HepG2 (cell line): ENCODE results near the gene MUCL3. TPM values are rescaled to one million over a fixed set of nuclear protein-coding genes. Genes with fewer than 3 reads are reported as not detected.

Experiments used
- ATAC-seq: fragments of 200-7000 bp; cut with Tn5 transposase; 3 replicates; pipeline ENCODE4 v1.9.1; 2020; ENCODE audit warnings: mild to moderate bottlenecking, moderate library complexity
- BruUV-seq: library from RNA; stranded (reverse); fragments of 400-500 nt; replicated peaks from 2 replicates; lab custom pipeline; 2021; lab: Mats Ljungman, UMichigan
- CTCF ChIA-PET: fragments of 300-600 bp; formaldehyde crosslinking; extraction: SDS; loops from one replicate; lab custom pipeline; 2021; ENCODE audit warnings: low total read pairs, inconsistent platforms, low intra/inter-chr PET ratio; lab: Yijun Ruan, JAX
- POLR2A ChIA-PET: fragments of 350-600 bp; sonication (Branson Sonifier 250); formaldehyde crosslinking; loops from one replicate; lab custom pipeline; 2020; ENCODE audit warnings: antibody characterized with exemption, inconsistent platforms; lab: Yijun Ruan, JAX
- DNase-seq: peaks from one replicate; pipeline ENCODE4 v3.0.0-alpha.2; 2015; ENCODE audit warnings: low spot score
- FAIRE-seq: peaks from 3 replicates; lab custom pipeline; 2011; peaks lifted over from hg19 to GRCh38; lab: Jason Lieb, UNC
- H2AFZ ChIP-seq: one replicate; pipeline ENCODE4 v1.6.1; 2011; ENCODE audit warnings: low read length, inconsistent platforms
- H3K27ac ChIP-seq: fragments of 300-600 bp; 3 replicates; pipeline ENCODE4 v1.8.0; 2011; ENCODE audit warnings: mixed run types, mild to moderate bottlenecking, mixed read lengths, low read length, inconsistent platforms; ENCODE audit not compliant: insufficient read depth; ENCODE audit errors: extremely low read length
- H3K27me3 ChIP-seq, 2 experiments: fragments of 200-600 bp in 1 of 2; 2 replicates in 1 of 2; 3 replicates in 1 of 2; pipeline versions ENCODE4 v1.6.0 to v1.8.0; 2011; ENCODE audit warnings: low read length in 2 of 2, mild to moderate bottlenecking in 2 of 2, moderate library complexity in 2 of 2, inconsistent platforms in 1 of 2; ENCODE audit not compliant: insufficient read depth in 2 of 2, control insufficient read depth in 1 of 2
- H3K36me3 ChIP-seq, 2 experiments: fragments of 200-600 bp in 1 of 2; replicated peaks in 1 of 2; 2 replicates in 1 of 2; 3 replicates in 1 of 2; pipeline versions ENCODE4 v1.5.1 to v1.8.0; 2011; ENCODE audit warnings: low read length in 2 of 2, inconsistent platforms in 1 of 2; ENCODE audit not compliant: insufficient read depth in 2 of 2, control insufficient read depth in 1 of 2
- H3K4me1 ChIP-seq: 2 replicates; pipeline ENCODE4 v1.5.1; 2012; ENCODE audit warnings: low read length, inconsistent platforms; ENCODE audit not compliant: insufficient read depth
- H3K4me2 ChIP-seq: 2 replicates; pipeline ENCODE4 v1.6.0; 2011; ENCODE audit warnings: low read depth, low read length, inconsistent platforms
- H3K4me3 ChIP-seq, 3 experiments: fragments of 200-600 bp in 1 of 3; sonication (generic), shearing (Covaris generic) in 1 of 3; replicated peaks in 1 of 3; 2 replicates each; pipeline ENCODE4 v1.5.1; 2011 to 2016; ENCODE audit warnings: low read length in 3 of 3, inconsistent platforms in 2 of 3, low read depth in 2 of 3, mild to moderate bottlenecking in 2 of 3, control low read depth in 1 of 3, mixed read lengths in 1 of 3; ENCODE audit not compliant: insufficient read depth in 1 of 3
- H3K79me2 ChIP-seq: one replicate; pipeline ENCODE4 v1.6.1; 2011; ENCODE audit warnings: low read length, inconsistent platforms; ENCODE audit not compliant: insufficient read depth
- H3K9ac ChIP-seq: 2 replicates; pipeline ENCODE4 v1.6.0; 2011; ENCODE audit warnings: mild to moderate bottlenecking, low read depth, low read length, inconsistent platforms; ENCODE audit not compliant: insufficient read depth
- H3K9me3 ChIP-seq: 2 replicates; pipeline ENCODE4 v1.5.1; 2012; ENCODE audit warnings: mild to moderate bottlenecking, low read length
- H4K20me1 ChIP-seq: 2 replicates; pipeline ENCODE4 v1.6.0; 2011; ENCODE audit warnings: inconsistent platforms, mild to moderate bottlenecking, low read length, moderate library complexity; ENCODE audit not compliant: insufficient read depth
- CHCHD3 ChIP-seq: sonication (generic); formaldehyde crosslinking; IDR thresholded peaks from 2 replicates; pipeline ENCODE4 v1.8.0; 2022; ENCODE audit warnings: mild to moderate bottlenecking, missing genetic modification reagents, moderate library complexity
- HIVEP1 ChIP-seq: sonication (generic); formaldehyde crosslinking; IDR thresholded peaks from 2 replicates; pipeline ENCODE4 v1.4.0; 2020; ENCODE audit warnings: mild to moderate bottlenecking, missing genetic modification reagents
- HOXA7 ChIP-seq: sonication (generic); formaldehyde crosslinking; IDR thresholded peaks from 2 replicates; pipeline ENCODE4 v1.8.1; 2022; ENCODE audit warnings: mild to moderate bottlenecking, missing genetic modification reagents, moderate library complexity
- MYNN ChIP-seq: sonication (generic); formaldehyde crosslinking; IDR thresholded peaks from 2 replicates; pipeline ENCODE4 v1.4.0; 2020; ENCODE audit warnings: mild to moderate bottlenecking, low read depth, missing genetic modification reagents
- MYPOP ChIP-seq: sonication (generic); formaldehyde crosslinking; IDR thresholded peaks from 2 replicates; pipeline ENCODE4 v1.8.1; 2023; ENCODE audit warnings: mild to moderate bottlenecking, moderate library complexity, missing genetic modification reagents
- NFE2 ChIP-seq: sonication (generic); formaldehyde crosslinking; IDR thresholded peaks from 2 replicates; pipeline ENCODE4 v1.4.0; 2020; ENCODE audit warnings: missing genetic modification reagents
- NFKBIZ ChIP-seq: IDR thresholded peaks from 2 replicates; pipeline ENCODE4 v1.6.1; 2018; ENCODE audit warnings: missing genetic modification reagents, missing compliant biosample characterization
- PHF20 ChIP-seq: sonication (generic); formaldehyde crosslinking; IDR thresholded peaks from 2 replicates; pipeline ENCODE4 v1.5.0; 2020; ENCODE audit warnings: mild to moderate bottlenecking, missing genetic modification reagents
- PREB ChIP-seq: sonication (generic); formaldehyde crosslinking; IDR thresholded peaks from 2 replicates; pipeline ENCODE4 v1.4.0; 2020; ENCODE audit warnings: missing genetic modification reagents
- RELA ChIP-seq: sonication (generic); formaldehyde crosslinking; IDR thresholded peaks from 2 replicates; pipeline ENCODE4 v1.4.0; 2020; ENCODE audit warnings: missing genetic modification reagents
- RORA ChIP-seq: sonication (generic); formaldehyde crosslinking; IDR thresholded peaks from 2 replicates; pipeline ENCODE4 v1.5.0; 2020; ENCODE audit warnings: mild to moderate bottlenecking, missing genetic modification reagents, moderate library complexity
- SRY ChIP-seq: sonication (generic); formaldehyde crosslinking; IDR thresholded peaks from 2 replicates; pipeline ENCODE4 v1.8.0; 2022; ENCODE audit warnings: mild to moderate bottlenecking, missing genetic modification reagents
- ZBTB4 ChIP-seq: sonication (generic); formaldehyde crosslinking; IDR thresholded peaks from 2 replicates; pipeline ENCODE4 v1.4.0; 2020; ENCODE audit warnings: missing genetic modification reagents, mild to moderate bottlenecking, borderline replicate concordance
- ZEB1 ChIP-seq: IDR thresholded peaks from 2 replicates; pipeline ENCODE4 v1.6.1; 2012; ENCODE audit warnings: mild to moderate bottlenecking, low read depth, inconsistent platforms; ENCODE audit not compliant: insufficient replicate concordance
- ZFAT ChIP-seq: sonication (generic); formaldehyde crosslinking; conservative IDR thresholded peaks from 2 replicates; pipeline ENCODE4 v1.8.1; 2023; ENCODE audit warnings: missing genetic modification reagents, inconsistent platforms
- ZNF253 ChIP-seq: sonication (generic); formaldehyde crosslinking; IDR thresholded peaks from 2 replicates; pipeline ENCODE4 v1.8.0; 2022; ENCODE audit warnings: mild to moderate bottlenecking, missing genetic modification reagents, borderline replicate concordance
- ZNF333 ChIP-seq: sonication (generic); formaldehyde crosslinking; IDR thresholded peaks from 2 replicates; pipeline ENCODE4 v1.4.0; 2020; ENCODE audit warnings: mild to moderate bottlenecking, missing genetic modification reagents, borderline replicate concordance
- ZNF773 ChIP-seq: sonication (generic); formaldehyde crosslinking; IDR thresholded peaks from 2 replicates; pipeline ENCODE4 v1.4.0; 2020; ENCODE audit warnings: missing genetic modification reagents, borderline replicate concordance
- ZSCAN22 ChIP-seq: sonication (generic); formaldehyde crosslinking; IDR thresholded peaks from 2 replicates; pipeline ENCODE4 v1.4.0; 2020; ENCODE audit warnings: mild to moderate bottlenecking, missing genetic modification reagents
- WGBS: methylation state at CpG from one replicate; pipeline ENCODE4 v1.1.6; 2017; ENCODE audit warnings: low lambda C conversion rate; 5-methylcytosine and 5-hydroxymethylcytosine counted together
- in situ Hi-C: cut with HindIII; loops from 2 replicates; pipeline ENCODE4 v1.10.0; 2017; ENCODE audit warnings: low pct_unique_long_range_greater_than_20kb; ENCODE audit not compliant: extremely low pct_ligation_motif_present
- intact Hi-C: fragments of 100-400 bp; cut with micrococcal nuclease; formaldehyde crosslinking; loops from one replicate; pipeline ENCODE4 v1.10.0; 2022; ENCODE audit not compliant: unreplicated experiment
- polyA plus RNA-seq, 8 experiments: library from polyadenylated mRNA; depleted of rRNA in 3 of 8; stranded (reverse) in 7 of 8; unstranded in 1 of 8; fragments of >200 nt; fragmentation: Illumina TruSeq in 4 of 8; extraction: Trizol in 4 of 8; gene quantifications; 2 replicates each; pipeline versions ENCODE4 v1.2.1 to v1.2.3, GENCODE V29; 2011 to 2016; ENCODE audit warnings: low read depth in 4 of 8, missing spikeins in 1 of 8, mixed read lengths in 1 of 8; ENCODE audit not compliant: insufficient read depth in 1 of 8
- total RNA-seq, 5 experiments: library from RNA; depleted of rRNA; stranded (reverse); fragments of >200 nt; fragmentation: Illumina TruSeq; extraction: Trizol; gene quantifications; 2 replicates each; pipeline ENCODE4 v1.2.3, GENCODE V29; 2016; ENCODE audit warnings: low read depth in 1 of 5

The MUCL3 gene
- total and polyA plus RNA-seq, 2 of the 13 experiments (the other 11 are each of a cell fraction or from before 2014, with no cell fraction given) = not detected

GRCh38 chr6:30907758-30908591, 32.8 kb upstream of the MUCL3 start, which contains the start of gene GTF2H4:
GTF2H4 (plus strand) TSS chr6:30908207.
- Histone ChIP-seq H3K36me3 (peaks cover 4 to 21% of the 10 kb centered on the region in 2 experiments; a peak in 4 of 5 replicates), H3K9me3 (no peaks in the 10 kb centered on the region), H3K4me3 (peak within 1 kb of the TSS; percentile 76 to 98 (median 82)), H3K9ac (peak within 1 kb of the TSS; percentile 74), H2AFZ (no peak within 1 kb of the TSS), H3K27me3 (no peaks in the 10 kb centered on the region; a peak in 1 of 5 replicates), H3K4me1 (peaks cover 35% of the 10 kb centered on the region), H4K20me1 (no peaks in the 10 kb centered on the region), H3K79me2 (peaks cover 17% of the 10 kb centered on the region), H3K4me2 (peak within 1 kb of the TSS; percentile 93), H3K27ac (peak within 1 kb of the TSS; percentile 59)
- ChIA-PET POLR2A (interaction anchor here (0.6 to 5.4 kb wide), 9 partner anchors 9 to 337 kb away, joined by 3 to 45 read pairs (median 3); partner anchors contain the start of genes ABCF1, DDR1 and DHX16), CTCF (no interaction called here)
- under 1% methylated on average over 45 of the region's 49 CpGs for WGBS
- TSS peak; percentile 48 for BruUV-seq
- in situ Hi-C loops = no loop called here
- intact Hi-C loops = loop anchor here (1.0 to 2.0 kb wide), 2 partner anchors 23 to 31 kb away; no protein-coding TSS in a partner anchor
- FAIRE-seq (peak; percentile 96), DNase-seq (peak; percentile 99), ATAC-seq (peak; percentile 95)
- no peak; the same call in 1 of the 2 replicates for TF ChIP-seq ZNF773 (CRISPR knock-in tag)
- TF ChIP-seq NFE2 = no peak
- peak; percentile 63; the same call in 1 of the 2 replicates for TF ChIP-seq ZBTB4
- no peak for TF ChIP-seq ZSCAN22 (CRISPR knock-in tag)
- TF ChIP-seq RELA (CRISPR knock-in tag) = no peak; the same call in 1 of the 2 replicates
- TF ChIP-seq SRY (CRISPR knock-in tag) = peak; percentile 45; the same call in 1 of the 2 replicates
- TF ChIP-seq HOXA7 (CRISPR knock-in tag) = no peak
- no peak; the same call in 1 of the 2 replicates for TF ChIP-seq NFKBIZ (CRISPR knock-in tag)
- no peak for TF ChIP-seq PREB (CRISPR knock-in tag)
- no peak for TF ChIP-seq HIVEP1 (CRISPR knock-in tag)
- no peak for TF ChIP-seq ZFAT (CRISPR knock-in tag)
- TF ChIP-seq MYPOP (CRISPR knock-in tag) = peak; percentile 58; the same call in 1 of the 2 replicates
- peak; percentile 90 for TF ChIP-seq PHF20 (CRISPR knock-in tag)
- no peak for TF ChIP-seq ZNF253 (CRISPR knock-in tag)
- no peak for TF ChIP-seq RORA
- peak; percentile 14; the same call in 1 of the 2 replicates for TF ChIP-seq ZNF333 (CRISPR knock-in tag)
- TF ChIP-seq ZEB1 = peak; percentile 26
- peak; percentile 91; the same call in 1 of the 2 replicates for TF ChIP-seq MYNN (CRISPR knock-in tag)
- no peak for TF ChIP-seq CHCHD3 (CRISPR knock-in tag)
